Endothelial cell of umbilical vein (primary cell): ENCODE data around the gene TNRC6A. TPM values are rescaled to one million over a fixed set of nuclear protein-coding genes. Genes with fewer than 3 reads are reported as not detected.

Source experiments
- BruUV-seq: library from RNA; stranded (reverse); fragments of 400-500 nt; replicated peaks from 2 replicates; lab custom pipeline; 2021; lab: Mats Ljungman, UMichigan
- CTCF ChIA-PET: fragments of 300-600, 350-600 bp; sonication (Branson Sonifier 250); formaldehyde crosslinking; loops from one replicate; lab custom pipeline; 2021; ENCODE audit warnings: antibody characterized with exemption, inconsistent platforms; lab: Charles Lee
- POLR2A ChIA-PET: fragments of 300-600, 350-600 bp; sonication (Branson Sonifier 250); formaldehyde crosslinking; loops from one replicate; lab custom pipeline; 2021; ENCODE audit warnings: antibody characterized with exemption, inconsistent platforms; lab: Charles Lee
- DNase-seq: peaks from one replicate; pipeline ENCODE4 v3.0.0-alpha.2; 2011; ENCODE audit warnings: low read depth, low spot score
- FAIRE-seq: peaks from 2 replicates; lab custom pipeline; 2011; peaks lifted over from hg19 to GRCh38; lab: Jason Lieb, UNC
- H2AFZ ChIP-seq: 2 replicates; pipeline ENCODE4 v1.6.0; 2012; ENCODE audit warnings: low read depth, low read length, control low read depth, inconsistent platforms
- H3K27ac ChIP-seq: 2 replicates; pipeline ENCODE4 v1.5.1; 2011; ENCODE audit warnings: low read depth, mild to moderate bottlenecking, control low read depth, low read length, moderate library complexity; ENCODE audit not compliant: insufficient read depth
- H3K27me3 ChIP-seq, 2 experiments: 2 replicates each; pipeline versions ENCODE4 v1.6.0 to v1.6.1; 2011; ENCODE audit warnings: low read length in 2 of 2, mixed read lengths in 1 of 2; ENCODE audit not compliant: control insufficient read depth in 2 of 2, insufficient read depth in 2 of 2
- H3K36me3 ChIP-seq, 2 experiments: 2 replicates in 1 of 2; 3 replicates in 1 of 2; pipeline ENCODE4 v1.5.1; 2011; ENCODE audit warnings: low read length in 2 of 2, mild to moderate bottlenecking in 1 of 2, moderate library complexity in 1 of 2; ENCODE audit not compliant: control insufficient read depth in 2 of 2, insufficient read depth in 2 of 2; ENCODE audit errors: extremely low read depth in 1 of 2
- H3K4me1 ChIP-seq: 3 replicates; pipeline ENCODE4 v1.5.1; 2011; ENCODE audit warnings: mild to moderate bottlenecking, low read length; ENCODE audit not compliant: control insufficient read depth, insufficient read depth; ENCODE audit errors: extremely low read depth
- H3K4me2 ChIP-seq: 2 replicates; pipeline ENCODE4 v1.6.1; 2011; ENCODE audit warnings: low read length, control low read depth, mixed read lengths; ENCODE audit not compliant: insufficient read depth
- H3K4me3 ChIP-seq, 3 experiments: fragments of 200-600 bp in 1 of 3; sonication (generic), shearing (Covaris generic) in 1 of 3; replicated peaks in 1 of 3; 2 replicates each; pipeline ENCODE4 v1.5.1; 2011 to 2016; ENCODE audit warnings: control low read depth in 3 of 3, low read length in 3 of 3, mild to moderate bottlenecking in 2 of 3, inconsistent platforms in 1 of 3, low read depth in 1 of 3, moderate library complexity in 1 of 3; ENCODE audit not compliant: insufficient read depth in 1 of 3
- H3K79me2 ChIP-seq: 2 replicates; pipeline ENCODE4 v1.6.0; 2012; ENCODE audit warnings: low read length, inconsistent platforms; ENCODE audit not compliant: control insufficient read depth, insufficient read depth
- H3K9ac ChIP-seq: replicated peaks from 2 replicates; pipeline ENCODE3; 2011; ENCODE audit warnings: low read length, control low read depth; ENCODE audit not compliant: insufficient read depth; ENCODE audit errors: extremely low read depth
- H3K9me1 ChIP-seq: replicated peaks from 3 replicates; pipeline ENCODE4 v1.6.0; 2011; ENCODE audit warnings: mild to moderate bottlenecking, low read length; ENCODE audit not compliant: control insufficient read depth, insufficient read depth; ENCODE audit errors: extremely low read depth
- H3K9me3 ChIP-seq: replicated peaks from 2 replicates; pipeline ENCODE4 v1.5.1; 2012; ENCODE audit warnings: low read length, inconsistent platforms; ENCODE audit not compliant: control insufficient read depth, insufficient read depth
- H4K20me1 ChIP-seq: replicated peaks from 2 replicates; pipeline ENCODE3; 2011; ENCODE audit warnings: mild to moderate bottlenecking, low read length; ENCODE audit not compliant: control insufficient read depth, insufficient read depth; ENCODE audit errors: extremely low read depth
- GATA2 ChIP-seq: IDR thresholded peaks from 2 replicates; pipeline ENCODE4 v1.7.0; 2011; ENCODE audit warnings: low read depth, mild to moderate bottlenecking, moderate library complexity, mixed read lengths, low read length; ENCODE audit not compliant: insufficient read length, insufficient read depth
- JUN ChIP-seq: IDR thresholded peaks from 2 replicates; pipeline ENCODE4 v1.6.1; 2011; ENCODE audit warnings: borderline replicate concordance, low read depth; ENCODE audit not compliant: insufficient read length, insufficient read depth
- MYC ChIP-seq: IDR thresholded peaks from one replicate; pipeline ENCODE4 v1.6.1; 2011; ENCODE audit warnings: mild to moderate bottlenecking, low read depth, low read length
- POLR2AphosphoS5 ChIP-seq: IDR thresholded peaks from 2 replicates; pipeline ENCODE4 v1.6.1; 2012; ENCODE audit warnings: low read depth, mild to moderate bottlenecking, control low read depth, low read length, moderate library complexity; ENCODE audit not compliant: insufficient read depth
- dilution Hi-C: fragments of 300-500 bp; cut with MboI; formaldehyde crosslinking; loops from one replicate; pipeline ENCODE4 v1.15.0; 2019; ENCODE audit warnings: low sequenced_read_pairs; ENCODE audit not compliant: extremely low pct_ligation_motif_present
- intact Hi-C: fragments of 100-400 bp; cut with micrococcal nuclease; formaldehyde crosslinking; loops from one replicate; pipeline ENCODE4 v1.10.0; 2022
- polyA plus RNA-seq, 4 experiments: library from polyadenylated mRNA; depleted of rRNA in 3 of 4; stranded (reverse) in 3 of 4; unstranded in 1 of 4; fragments of >200 nt; gene quantifications; 2 replicates each; pipeline versions ENCODE4 v1.2.1 to v1.2.3, GENCODE V29; 2011 to 2012; ENCODE audit warnings: missing spikeins in 1 of 4
- total RNA-seq: library from RNA; stranded (reverse); gene quantifications from 2 replicates; pipeline ENCODE4 v1.2.3, GENCODE V29; 2021
- TF ChIP-seq, protein P1 (sequence below), 2 donors: IDR thresholded peaks; 1 replicate in 1 of 2; 2 replicates in 1 of 2; pipeline ENCODE4 v1.5.1; 2011; ENCODE audit warnings: low read length in 2 of 2, mild to moderate bottlenecking in 2 of 2, moderate library complexity in 2 of 2, control low read depth in 1 of 2, inconsistent platforms in 1 of 2, low read depth in 1 of 2; ENCODE audit not compliant: insufficient read depth in 1 of 2; ENCODE audit errors: extremely low read depth in 1 of 2

TNRC6A gene
- total and polyA plus RNA-seq, 2 donors (not counting 3 experiments of a cell fraction or from before 2014, with no cell fraction given), result 39.3 to 74.5 TPM

DNA sequence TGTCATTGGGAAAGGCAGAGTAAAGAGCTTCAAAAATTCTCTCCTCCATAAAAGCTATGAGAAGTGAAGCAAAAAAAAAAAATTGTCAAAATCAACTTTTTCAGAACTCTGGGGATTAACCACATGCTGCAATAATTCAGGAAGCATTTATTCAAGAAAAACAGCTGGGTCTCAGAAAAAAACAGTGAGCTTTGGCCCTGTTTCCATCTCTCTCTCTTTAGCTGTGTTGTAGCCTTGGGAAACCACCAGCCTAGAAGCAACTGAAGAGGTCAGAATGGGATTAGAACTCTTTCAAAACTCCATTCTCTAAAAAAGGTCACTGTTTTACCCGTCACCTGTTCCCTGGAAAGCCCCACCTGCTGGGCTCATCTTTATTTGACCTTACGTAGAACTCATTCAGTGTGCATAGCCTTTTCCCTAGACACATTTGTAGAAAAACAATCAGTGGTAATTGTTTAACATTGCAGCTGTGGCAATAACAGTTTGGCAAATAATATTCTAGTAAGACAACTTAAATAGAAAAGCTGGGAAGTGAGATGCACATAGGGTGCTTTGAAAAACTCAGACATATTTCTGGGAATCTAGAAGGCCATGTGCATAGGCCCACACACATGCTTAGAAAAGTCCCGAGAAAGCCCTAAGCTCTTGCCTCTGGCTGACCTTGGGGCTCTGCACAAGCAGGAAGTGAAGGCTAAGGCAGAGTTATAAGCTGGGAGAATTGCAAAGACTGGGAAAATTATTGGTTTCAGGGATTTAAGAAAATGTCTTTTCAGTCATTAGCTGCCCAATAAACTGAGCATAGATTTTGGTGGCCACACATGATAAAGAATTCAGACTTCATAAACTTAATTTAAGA, 134.4 kb downstream of the TNRC6A start:
- dilution Hi-C loops (no loop called here), intact Hi-C loops (no loop called here)
- H3K4me1 ChIP-seq, result no peaks in the 10 kb centered on the region
- no peaks in the 10 kb centered on the region for H3K9me1 ChIP-seq
- DNase-seq (no peak), FAIRE-seq (no peak)
- H3K79me2 ChIP-seq, result no peaks in the 10 kb centered on the region
- no peaks in the 10 kb centered on the region for H3K36me3 ChIP-seq
- H3K4me2 ChIP-seq, result no peak overlapping the region
- TF ChIP-seq, protein P1, sequence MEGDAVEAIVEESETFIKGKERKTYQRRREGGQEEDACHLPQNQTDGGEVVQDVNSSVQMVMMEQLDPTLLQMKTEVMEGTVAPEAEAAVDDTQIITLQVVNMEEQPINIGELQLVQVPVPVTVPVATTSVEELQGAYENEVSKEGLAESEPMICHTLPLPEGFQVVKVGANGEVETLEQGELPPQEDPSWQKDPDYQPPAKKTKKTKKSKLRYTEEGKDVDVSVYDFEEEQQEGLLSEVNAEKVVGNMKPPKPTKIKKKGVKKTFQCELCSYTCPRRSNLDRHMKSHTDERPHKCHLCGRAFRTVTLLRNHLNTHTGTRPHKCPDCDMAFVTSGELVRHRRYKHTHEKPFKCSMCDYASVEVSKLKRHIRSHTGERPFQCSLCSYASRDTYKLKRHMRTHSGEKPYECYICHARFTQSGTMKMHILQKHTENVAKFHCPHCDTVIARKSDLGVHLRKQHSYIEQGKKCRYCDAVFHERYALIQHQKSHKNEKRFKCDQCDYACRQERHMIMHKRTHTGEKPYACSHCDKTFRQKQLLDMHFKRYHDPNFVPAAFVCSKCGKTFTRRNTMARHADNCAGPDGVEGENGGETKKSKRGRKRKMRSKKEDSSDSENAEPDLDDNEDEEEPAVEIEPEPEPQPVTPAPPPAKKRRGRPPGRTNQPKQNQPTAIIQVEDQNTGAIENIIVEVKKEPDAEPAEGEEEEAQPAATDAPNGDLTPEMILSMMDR (IDR thresholded peaks at IDR 0.05; ENCODE audit: extremely low read depth in 1 of 2, insufficient read depth in 1 of 2, low read depth in 1 of 2, low read length in 2 of 2), result no peak
- TF ChIP-seq POLR2AphosphoS5 (no peak), GATA2 (no peak)
- H3K27ac ChIP-seq, result no peak overlapping the region
- H3K9me3 ChIP-seq, result no peaks in the 10 kb centered on the region
- H3K4me3 ChIP-seq, result no peak overlapping the region
- ChIA-PET CTCF (interaction anchor here (0.8 to 1.9 kb wide), 3 partner anchors 12 to 42 kb away, joined by 3 to 5 read pairs (median 5); no protein-coding TSS in a partner anchor), POLR2A (no interaction called here)
- BruUV-seq, result no TSS peak
- H4K20me1 ChIP-seq, result no peaks in the 10 kb centered on the region
- no peak overlapping the region for H3K9ac ChIP-seq
- H2AFZ ChIP-seq, result no peak overlapping the region
- no peaks in the 10 kb centered on the region for H3K27me3 ChIP-seq

DNA sequence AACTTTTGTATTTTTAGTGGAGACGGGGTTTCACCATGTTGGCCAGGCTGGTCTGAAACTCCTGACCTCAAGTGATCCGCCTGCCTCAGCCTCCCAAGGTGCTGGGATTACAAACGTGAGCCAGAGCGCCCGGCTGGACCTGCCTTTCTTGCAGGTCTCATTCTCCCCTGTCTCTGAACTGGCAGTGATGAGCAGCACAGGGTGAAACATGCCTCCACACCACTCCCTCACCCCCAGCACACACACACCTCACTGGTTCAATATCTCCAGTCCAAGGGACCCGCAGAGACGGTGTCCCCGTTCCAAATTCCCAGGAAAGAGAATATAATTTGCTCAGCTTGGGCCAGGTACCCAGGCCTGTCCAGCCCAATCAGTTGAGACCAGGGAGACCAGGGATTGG, 139.6 kb downstream of the TNRC6A start:
- Histone ChIP-seq H2AFZ (no peak overlapping the region), H3K4me2 (no peak overlapping the region), H3K27me3 (no peaks in the 10 kb centered on the region), H3K79me2 (no peaks in the 10 kb centered on the region), H3K9me1 (no peaks in the 10 kb centered on the region), H3K9me3 (no peaks in the 10 kb centered on the region), H3K9ac (no peak overlapping the region), H3K4me3 (no peak overlapping the region), H3K27ac (no peak overlapping the region), H4K20me1 (peaks cover 2% of the 10 kb centered on the region), H3K4me1 (no peaks in the 10 kb centered on the region), H3K36me3 (no peaks in the 10 kb centered on the region)
- dilution Hi-C loops, result no loop called here
- no TSS peak for BruUV-seq
- DNase-seq (no peak), FAIRE-seq (no peak)
- no peak for TF ChIP-seq POLR2AphosphoS5
- TF ChIP-seq, protein P1 (IDR thresholded peaks at IDR 0.05; ENCODE audit: extremely low read depth in 1 of 2, insufficient read depth in 1 of 2, low read depth in 1 of 2, low read length in 2 of 2), result no peak
- TF ChIP-seq JUN, result no peak
- no peak for TF ChIP-seq MYC
- ChIA-PET CTCF (no interaction called here), POLR2A (interaction anchor here (0.7 kb wide), 1 partner anchor 312 kb away, joined by 7 read pairs; no protein-coding TSS in a partner anchor)
- intact Hi-C loops, result no loop called here
